WTC11 (cell line): ENCODE measurements around the gene DISP3.

Experiments used
- ATF1 ChIP-seq: sonication (generic); formaldehyde crosslinking; IDR thresholded peaks from 2 replicates; pipeline ENCODE4 v1.8.1; 2023; ENCODE audit warnings: mild to moderate bottlenecking, moderate library complexity, missing genetic modification reagents
- CDX4 ChIP-seq: fragments of 250-450 bp; sonication (Bioruptor Pico); IDR thresholded peaks from 2 replicates; pipeline ENCODE4 v1.9.0; 2021; ENCODE audit warnings: moderate library complexity, mild to moderate bottlenecking, inconsistent platforms, borderline replicate concordance
- CREB1 ChIP-seq: sonication (generic); formaldehyde crosslinking; IDR thresholded peaks from 2 replicates; pipeline ENCODE4 v1.8.0; 2023; ENCODE audit warnings: mild to moderate bottlenecking, missing genetic modification reagents
- CTCF ChIP-seq: fragments of 200-600 bp; IDR thresholded peaks from 2 replicates; pipeline ENCODE4 v1.8.0; 2022; ENCODE audit warnings: antibody characterized with exemption
- E2F5 ChIP-seq: sonication (generic); formaldehyde crosslinking; IDR thresholded peaks from 2 replicates; pipeline ENCODE4 v1.8.1; 2022; ENCODE audit warnings: mild to moderate bottlenecking, moderate library complexity, missing genetic modification reagents
- FOXP4 ChIP-seq: sonication (generic); formaldehyde crosslinking; IDR thresholded peaks from 2 replicates; pipeline ENCODE4 v1.8.0; 2022; ENCODE audit warnings: mild to moderate bottlenecking, missing genetic modification reagents
- GABPB1 ChIP-seq: sonication (generic); formaldehyde crosslinking; IDR thresholded peaks from 2 replicates; pipeline ENCODE4 v1.8.1; 2023; ENCODE audit warnings: mild to moderate bottlenecking, missing genetic modification reagents
- HMGXB4 ChIP-seq: sonication (generic); formaldehyde crosslinking; IDR thresholded peaks from 2 replicates; pipeline ENCODE4 v1.8.1; 2023; ENCODE audit warnings: mild to moderate bottlenecking, moderate library complexity, missing genetic modification reagents
- KAT7 ChIP-seq: sonication (generic); formaldehyde crosslinking; IDR thresholded peaks from 2 replicates; pipeline ENCODE4 v1.8.1; 2023; ENCODE audit warnings: missing genetic modification reagents, mild to moderate bottlenecking, borderline replicate concordance
- MAX ChIP-seq: sonication (generic); formaldehyde crosslinking; IDR thresholded peaks from 2 replicates; pipeline ENCODE4 v1.8.0; 2022; ENCODE audit warnings: mild to moderate bottlenecking, missing genetic modification reagents
- PRDM15 ChIP-seq: sonication (generic); formaldehyde crosslinking; IDR thresholded peaks from 2 replicates; pipeline ENCODE4 v1.8.0; 2022; ENCODE audit warnings: missing genetic modification reagents
- USF2 ChIP-seq: sonication (generic); formaldehyde crosslinking; IDR thresholded peaks from 2 replicates; pipeline ENCODE4 v1.8.1; 2023; ENCODE audit warnings: mild to moderate bottlenecking, missing genetic modification reagents, moderate library complexity
- ZNF317 ChIP-seq: sonication (generic); formaldehyde crosslinking; IDR thresholded peaks from 2 replicates; pipeline ENCODE4 v1.8.1; 2023; ENCODE audit warnings: low read depth, mild to moderate bottlenecking, moderate library complexity, missing genetic modification reagents, borderline replicate concordance
- ZNF416 ChIP-seq: fragments of 250-450 bp; sonication (Bioruptor Pico); IDR thresholded peaks from 2 replicates; pipeline ENCODE4 v1.9.0; 2021; ENCODE audit warnings: mild to moderate bottlenecking, inconsistent platforms

- TF ChIP-seq ZNF416: no peak
- no peak for TF ChIP-seq ATF1 (CRISPR knock-in tag)
- no peak for TF ChIP-seq CTCF
- TF ChIP-seq CDX4 (CRISPR knock-in tag): no peak
- TF ChIP-seq CREB1 (CRISPR knock-in tag): no peak
- no peak for TF ChIP-seq USF2 (CRISPR knock-in tag)
- no peak for TF ChIP-seq MAX (CRISPR knock-in tag)
- no peak for TF ChIP-seq E2F5 (CRISPR knock-in tag)
- TF ChIP-seq KAT7 (CRISPR knock-in tag): no peak
- TF ChIP-seq FOXP4: no peak
- no peak for TF ChIP-seq ZNF317
- no peak for TF ChIP-seq HMGXB4 (CRISPR knock-in tag)
- no peak for TF ChIP-seq GABPB1 (CRISPR knock-in tag)
- TF ChIP-seq PRDM15: no peak
Measured at GRCh38 chr1:11524465-11525150, 45.7 kb downstream of the DISP3 start.
